ENCODE data around the gene RTP2. TPM values are rescaled to one million over a fixed set of nuclear protein-coding genes. Genes with fewer than 3 reads are reported as not detected.

The RTP2 gene
- total RNA-seq, 1 donor from 2014 or later: not detected

DNA sequence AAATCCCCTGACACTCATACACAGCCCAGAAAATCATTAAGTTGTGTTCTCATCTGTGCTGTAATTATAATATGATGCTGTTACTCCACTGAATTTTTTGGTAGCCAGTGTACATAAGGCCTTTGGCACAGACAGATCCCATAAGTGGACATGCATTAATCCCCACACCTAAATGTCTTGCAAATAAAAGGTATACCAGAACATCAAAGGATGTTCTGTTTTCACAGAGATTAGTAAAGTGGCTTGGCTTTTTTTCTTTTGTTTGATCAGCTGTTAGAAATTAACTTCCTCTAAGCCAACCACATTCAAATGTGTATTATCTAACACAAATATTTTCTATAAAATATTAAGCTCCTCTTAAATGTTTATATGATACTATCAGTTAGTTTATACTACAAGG, 34.8 kb downstream of the RTP2 start:
- intact Hi-C loops (cut with micrococcal nuclease): no loop called here
- peaks cover 68% of the 10 kb centered on the region for H3K27me3 ChIP-seq (ENCODE audit: low read depth)
- H3K27ac ChIP-seq (replicated peaks): no peak overlapping the region

DNA sequence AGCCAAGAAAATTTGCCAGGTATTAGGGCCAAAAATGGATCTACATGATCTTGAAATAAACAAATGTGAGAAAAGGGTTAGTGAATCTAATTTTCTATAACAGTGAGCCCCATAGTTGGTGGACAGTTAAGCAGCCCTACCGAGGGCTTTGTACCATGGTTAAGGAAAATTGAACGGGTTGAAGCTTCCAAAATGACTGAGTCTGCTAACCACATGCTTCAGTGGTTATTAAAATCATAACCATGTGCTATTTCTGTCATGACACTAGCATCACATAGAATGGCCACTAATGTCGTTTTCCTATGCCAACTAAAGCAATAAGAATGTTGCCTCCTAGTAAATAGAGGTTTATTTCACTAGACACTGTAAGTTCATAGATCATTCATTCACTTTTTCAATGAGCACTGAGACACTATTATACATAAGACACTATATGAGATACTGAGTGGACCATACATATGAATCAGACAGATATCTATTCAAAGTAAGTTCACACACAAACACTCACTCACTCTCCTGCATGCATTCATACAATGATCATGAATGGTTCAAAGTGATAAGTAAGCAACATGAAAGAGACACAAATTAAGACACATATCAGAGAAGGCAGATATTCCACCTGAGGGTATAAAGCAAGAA, 36.5 kb downstream of the RTP2 start:
- Histone ChIP-seq H3K9me3 (replicated peaks) (no peaks in the 10 kb centered on the region), H3K4me1 (no peaks in the 10 kb centered on the region), H3K27ac (replicated peaks) (no peak overlapping the region), H3K36me3 (no peaks in the 10 kb centered on the region), H3K27me3 (ENCODE audit: low read depth) (peaks cover 63% of the 10 kb centered on the region), H3K4me3 (no peak overlapping the region)
- no peak for DNase-seq
- TF ChIP-seq, protein P1, sequence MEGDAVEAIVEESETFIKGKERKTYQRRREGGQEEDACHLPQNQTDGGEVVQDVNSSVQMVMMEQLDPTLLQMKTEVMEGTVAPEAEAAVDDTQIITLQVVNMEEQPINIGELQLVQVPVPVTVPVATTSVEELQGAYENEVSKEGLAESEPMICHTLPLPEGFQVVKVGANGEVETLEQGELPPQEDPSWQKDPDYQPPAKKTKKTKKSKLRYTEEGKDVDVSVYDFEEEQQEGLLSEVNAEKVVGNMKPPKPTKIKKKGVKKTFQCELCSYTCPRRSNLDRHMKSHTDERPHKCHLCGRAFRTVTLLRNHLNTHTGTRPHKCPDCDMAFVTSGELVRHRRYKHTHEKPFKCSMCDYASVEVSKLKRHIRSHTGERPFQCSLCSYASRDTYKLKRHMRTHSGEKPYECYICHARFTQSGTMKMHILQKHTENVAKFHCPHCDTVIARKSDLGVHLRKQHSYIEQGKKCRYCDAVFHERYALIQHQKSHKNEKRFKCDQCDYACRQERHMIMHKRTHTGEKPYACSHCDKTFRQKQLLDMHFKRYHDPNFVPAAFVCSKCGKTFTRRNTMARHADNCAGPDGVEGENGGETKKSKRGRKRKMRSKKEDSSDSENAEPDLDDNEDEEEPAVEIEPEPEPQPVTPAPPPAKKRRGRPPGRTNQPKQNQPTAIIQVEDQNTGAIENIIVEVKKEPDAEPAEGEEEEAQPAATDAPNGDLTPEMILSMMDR (IDR thresholded peaks at IDR 0.05; ENCODE audit: borderline replicate concordance): no peak
- intact Hi-C loops (cut with micrococcal nuclease): no loop called here

More for the DNA sequence above, 34.8 kb downstream of the RTP2 start:
- H3K36me3 ChIP-seq: no peaks in the 10 kb centered on the region
- no peak for DNase-seq
- TF ChIP-seq, protein P1 (IDR thresholded peaks at IDR 0.05; ENCODE audit: borderline replicate concordance): no peak
- no peaks in the 10 kb centered on the region for H3K9me3 ChIP-seq (replicated peaks)
- no peak overlapping the region for H3K4me3 ChIP-seq
- H3K4me1 ChIP-seq: no peaks in the 10 kb centered on the region

DNA sequence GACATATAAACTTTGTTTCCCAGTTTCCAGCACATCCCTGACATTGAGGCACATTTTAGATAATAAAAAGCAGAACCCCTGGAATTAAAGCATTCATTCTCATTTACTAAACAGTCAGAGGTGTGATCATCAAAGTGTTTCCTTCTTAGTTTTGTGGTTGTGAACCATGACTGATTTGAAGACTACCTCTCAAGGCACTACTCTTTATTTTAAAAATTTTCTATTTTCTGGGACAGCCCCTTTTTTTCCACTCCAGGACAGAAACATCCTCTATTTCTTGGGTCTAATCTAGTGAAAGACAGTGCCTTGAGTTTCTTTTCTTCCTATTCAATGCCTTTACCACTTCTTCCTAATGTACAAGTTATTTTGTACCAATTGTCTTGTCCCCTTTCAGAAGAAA, 37.3 kb downstream of the RTP2 start:
- Histone ChIP-seq H3K36me3 (no peaks in the 10 kb centered on the region), H3K27me3 (ENCODE audit: low read depth) (peaks cover 62% of the 10 kb centered on the region), H3K27ac (replicated peaks) (no peak overlapping the region), H3K9me3 (replicated peaks) (no peaks in the 10 kb centered on the region), H3K4me1 (no peaks in the 10 kb centered on the region), H3K4me3 (no peak overlapping the region)
- intact Hi-C loops (cut with micrococcal nuclease): no loop called here
- TF ChIP-seq, protein P1 (IDR thresholded peaks at IDR 0.05; ENCODE audit: borderline replicate concordance): no peak
- DNase-seq: no peak

DNA sequence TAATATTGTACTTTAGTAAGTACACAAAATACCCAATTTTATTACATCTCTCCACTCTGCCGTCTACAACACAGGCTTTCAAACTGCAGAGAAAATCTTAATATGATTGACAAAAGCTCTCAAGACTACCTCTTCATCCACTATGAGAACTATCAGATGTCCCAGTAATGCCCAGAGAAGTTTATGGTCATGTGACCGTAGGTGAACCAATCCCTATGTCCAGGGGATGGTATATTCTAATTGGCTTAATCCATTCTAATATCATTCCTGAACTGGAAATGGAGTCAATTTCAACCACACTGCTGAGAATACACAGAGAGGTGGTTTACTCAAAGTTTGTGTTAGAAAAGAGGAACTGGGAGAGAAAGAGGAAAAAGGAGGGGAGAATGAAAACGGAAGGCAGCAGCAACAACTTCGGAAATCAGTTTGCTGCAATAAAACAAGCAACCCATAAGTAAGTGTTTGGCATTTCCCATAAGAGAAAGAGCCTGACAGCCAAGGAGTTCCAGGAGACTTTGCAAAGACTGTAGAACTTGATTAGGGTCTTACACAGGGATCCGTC, 39.4 kb downstream of the RTP2 start:
- no peak for DNase-seq
- no peaks in the 10 kb centered on the region for H3K4me1 ChIP-seq
- no peaks in the 10 kb centered on the region for H3K9me3 ChIP-seq (replicated peaks)
- peaks cover 51% of the 10 kb centered on the region for H3K27me3 ChIP-seq (ENCODE audit: low read depth)
- TF ChIP-seq, protein P1 (IDR thresholded peaks at IDR 0.05; ENCODE audit: borderline replicate concordance): no peak
- no peaks in the 10 kb centered on the region for H3K36me3 ChIP-seq
- no peak overlapping the region for H3K27ac ChIP-seq (replicated peaks)
- intact Hi-C loops (cut with micrococcal nuclease): no loop called here
- H3K4me3 ChIP-seq: no peak overlapping the region

DNA sequence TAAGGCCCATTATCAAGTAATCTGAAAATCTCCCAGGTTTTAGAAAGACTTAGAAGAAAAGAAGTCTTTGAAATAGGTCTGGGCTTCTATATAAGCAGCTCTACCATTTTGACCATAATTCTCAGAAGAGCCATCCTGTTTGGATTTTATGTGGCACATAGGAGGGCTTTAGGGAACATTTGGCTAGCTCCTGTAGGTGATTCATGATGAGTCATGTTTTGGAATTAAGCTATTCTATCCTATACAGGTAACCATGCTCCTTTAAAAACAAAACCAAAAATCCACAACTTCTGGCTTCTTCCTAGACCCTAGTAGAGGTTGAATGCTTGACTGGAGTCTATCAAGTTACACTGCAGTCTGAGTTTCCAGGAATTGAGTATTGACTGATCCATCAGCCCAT, 41.1 kb downstream of the RTP2 start:
- no peaks in the 10 kb centered on the region for H3K9me3 ChIP-seq (replicated peaks)
- DNase-seq: no peak
- H3K27ac ChIP-seq (replicated peaks): no peak overlapping the region
- H3K36me3 ChIP-seq: no peaks in the 10 kb centered on the region
- peaks cover 35% of the 10 kb centered on the region for H3K27me3 ChIP-seq (ENCODE audit: low read depth)
- TF ChIP-seq, protein P1 (IDR thresholded peaks at IDR 0.05; ENCODE audit: borderline replicate concordance): no peak
- no peaks in the 10 kb centered on the region for H3K4me1 ChIP-seq
- intact Hi-C loops (cut with micrococcal nuclease): no loop called here
- H3K4me3 ChIP-seq: no peak overlapping the region
